IPS-15b (cell line): Measurements from ENCODE around the gene GOLGA1.

Experiments
- H3K27me3 ChIP-seq: one replicate; pipeline ENCODE4 v1.6.1; 2013; ENCODE audit warnings: low read length; ENCODE audit not compliant: control insufficient read depth, insufficient read depth
- H3K36me3 ChIP-seq: one replicate; pipeline ENCODE4 v1.6.1; 2013; ENCODE audit warnings: low read length; ENCODE audit not compliant: control insufficient read depth, insufficient read depth
- H3K4me1 ChIP-seq: one replicate; pipeline ENCODE4 v1.6.1; 2013; ENCODE audit warnings: mild to moderate bottlenecking, low read length; ENCODE audit not compliant: control insufficient read depth, insufficient read depth
- H3K4me3 ChIP-seq: one replicate; pipeline ENCODE4 v1.5.1; 2013; ENCODE audit warnings: low read depth, low read length
- H3K9ac ChIP-seq: one replicate; pipeline ENCODE4 v1.6.1; 2013; ENCODE audit warnings: low read depth, mild to moderate bottlenecking, low read length
- H3K9me3 ChIP-seq: one replicate; pipeline ENCODE4 v1.6.1; 2013; ENCODE audit warnings: mild to moderate bottlenecking, low read length; ENCODE audit not compliant: control insufficient read depth, insufficient read depth

GOLGA1 gene

GRCh38 chr9:124894035-124894740 lies 46.7 kb downstream of the GOLGA1 start:
- Histone ChIP-seq H3K36me3 (peaks cover 5% of the 10 kb centered on the region), H3K9ac (no peak overlapping the region), H3K9me3 (no peaks in the 10 kb centered on the region), H3K4me1 (no peaks in the 10 kb centered on the region), H3K4me3 (no peak overlapping the region), H3K27me3 (no peaks in the 10 kb centered on the region)

- H3K36me3 ChIP-seq, result peaks cover 5% of the 10 kb centered on the region
- H3K4me1 ChIP-seq, result no peaks in the 10 kb centered on the region
- H3K4me3 ChIP-seq, result no peak overlapping the region
- no peaks in the 10 kb centered on the region for H3K27me3 ChIP-seq
- no peaks in the 10 kb centered on the region for H3K9me3 ChIP-seq
- H3K9ac ChIP-seq, result no peak overlapping the region
These were observed 50.7 kb downstream of the GOLGA1 start for GRCh38 chr9:124890179-124890578.

GRCh38 chr9:124889006-124889405 lies 51.9 kb downstream of the GOLGA1 start:
- Histone ChIP-seq H3K9ac (no peak overlapping the region), H3K36me3 (peaks cover 5% of the 10 kb centered on the region), H3K9me3 (no peaks in the 10 kb centered on the region), H3K27me3 (no peaks in the 10 kb centered on the region), H3K4me3 (no peak overlapping the region), H3K4me1 (no peaks in the 10 kb centered on the region)

- peaks cover 5% of the 10 kb centered on the region for H3K36me3 ChIP-seq
These were observed 53.1 kb downstream of the GOLGA1 start for GRCh38 chr9:124887832-124888231.

GRCh38 chr9:124886866-124887492 lies 53.9 kb downstream of the GOLGA1 start:
- Histone ChIP-seq H3K4me1 (no peaks in the 10 kb centered on the region), H3K9me3 (no peaks in the 10 kb centered on the region), H3K4me3 (no peak overlapping the region), H3K27me3 (no peaks in the 10 kb centered on the region), H3K36me3 (peaks cover 5% of the 10 kb centered on the region), H3K9ac (no peak overlapping the region)

More at GRCh38 chr9:124887832-124888231, 53.1 kb downstream of the GOLGA1 start:
- no peaks in the 10 kb centered on the region for H3K27me3 ChIP-seq
- no peaks in the 10 kb centered on the region for H3K4me1 ChIP-seq
- H3K9ac ChIP-seq, result no peak overlapping the region
- H3K9me3 ChIP-seq, result no peaks in the 10 kb centered on the region
- no peak overlapping the region for H3K4me3 ChIP-seq

GRCh38 chr9:124886461-124886860 lies 54.4 kb downstream of the GOLGA1 start:
- no peaks in the 10 kb centered on the region for H3K9me3 ChIP-seq
- peaks cover 5% of the 10 kb centered on the region for H3K36me3 ChIP-seq
- H3K4me3 ChIP-seq, result no peak overlapping the region
- H3K4me1 ChIP-seq, result no peaks in the 10 kb centered on the region
- no peaks in the 10 kb centered on the region for H3K27me3 ChIP-seq
- no peak overlapping the region for H3K9ac ChIP-seq

GRCh38 chr9:124885551-124885950 lies 55.3 kb downstream of the GOLGA1 start:
- Histone ChIP-seq H3K4me3 (no peak overlapping the region), H3K9ac (no peak overlapping the region), H3K27me3 (no peaks in the 10 kb centered on the region), H3K9me3 (no peaks in the 10 kb centered on the region), H3K4me1 (peaks cover 5% of the 10 kb centered on the region), H3K36me3 (peaks cover 5% of the 10 kb centered on the region)

- Histone ChIP-seq H3K4me3 (no peak overlapping the region), H3K36me3 (peaks cover 3% of the 10 kb centered on the region), H3K9ac (no peak overlapping the region)
These were observed 56.5 kb downstream of the GOLGA1 start for GRCh38 chr9:124884376-124884775.

GRCh38 chr9:124882231-124882630 lies 58.7 kb downstream of the GOLGA1 start:
- H3K4me1 ChIP-seq, result peaks cover 5% of the 10 kb centered on the region
- H3K9me3 ChIP-seq, result no peaks in the 10 kb centered on the region
- peaks cover 1% of the 10 kb centered on the region for H3K36me3 ChIP-seq
- no peaks in the 10 kb centered on the region for H3K27me3 ChIP-seq
- H3K9ac ChIP-seq, result no peak overlapping the region
- no peak overlapping the region for H3K4me3 ChIP-seq

More at GRCh38 chr9:124884376-124884775, 56.5 kb downstream of the GOLGA1 start:
- Histone ChIP-seq H3K4me1 (peaks cover 5% of the 10 kb centered on the region), H3K27me3 (no peaks in the 10 kb centered on the region), H3K9me3 (no peaks in the 10 kb centered on the region)

- Histone ChIP-seq H3K4me1 (peaks cover 5% of the 10 kb centered on the region), H3K36me3 (peaks cover 10% of the 10 kb centered on the region), H3K9ac (no peak overlapping the region), H3K27me3 (no peaks in the 10 kb centered on the region), H3K4me3 (no peak overlapping the region), H3K9me3 (no peaks in the 10 kb centered on the region)
These were observed 59.6 kb downstream of the GOLGA1 start for GRCh38 chr9:124881138-124881743.

- Histone ChIP-seq H3K9ac (no peak overlapping the region), H3K9me3 (no peaks in the 10 kb centered on the region), H3K27me3 (no peaks in the 10 kb centered on the region), H3K4me1 (peaks cover 5% of the 10 kb centered on the region), H3K4me3 (no peak overlapping the region), H3K36me3 (peaks cover 14% of the 10 kb centered on the region)
These were observed 60.4 kb downstream of the GOLGA1 start for GRCh38 chr9:124880501-124880900.

- Histone ChIP-seq H3K9me3 (no peaks in the 10 kb centered on the region), H3K36me3 (peaks cover 24% of the 10 kb centered on the region), H3K27me3 (no peaks in the 10 kb centered on the region), H3K4me1 (peaks cover 5% of the 10 kb centered on the region), H3K9ac (no peak overlapping the region), H3K4me3 (no peak overlapping the region)
These were observed 61.7 kb downstream of the GOLGA1 start for GRCh38 chr9:124879226-124879625.
